ENCODE measurements around the gene CAMK1D.

DNA sequence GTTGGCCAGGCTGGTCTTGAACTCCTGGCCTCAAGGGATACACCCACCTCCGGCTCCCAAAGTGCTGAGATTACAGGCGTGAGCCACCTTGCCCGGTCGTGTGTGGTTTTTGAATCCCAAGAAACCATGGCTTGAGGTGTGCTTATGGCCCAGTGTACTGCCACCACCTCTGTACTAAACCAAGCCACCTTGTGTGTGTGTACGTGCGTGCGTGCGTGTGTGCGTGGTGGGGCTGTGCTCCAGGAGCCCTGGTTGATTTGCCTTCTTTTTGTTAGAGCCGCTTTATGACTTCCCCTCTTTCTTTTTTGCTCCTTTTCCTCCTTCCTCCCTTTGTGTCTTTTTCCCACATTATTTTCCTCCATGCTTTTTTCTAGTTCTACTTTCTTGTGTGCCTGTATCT, 121.4 kb downstream of the CAMK1D start:
- TF ChIP-seq, protein P1, sequence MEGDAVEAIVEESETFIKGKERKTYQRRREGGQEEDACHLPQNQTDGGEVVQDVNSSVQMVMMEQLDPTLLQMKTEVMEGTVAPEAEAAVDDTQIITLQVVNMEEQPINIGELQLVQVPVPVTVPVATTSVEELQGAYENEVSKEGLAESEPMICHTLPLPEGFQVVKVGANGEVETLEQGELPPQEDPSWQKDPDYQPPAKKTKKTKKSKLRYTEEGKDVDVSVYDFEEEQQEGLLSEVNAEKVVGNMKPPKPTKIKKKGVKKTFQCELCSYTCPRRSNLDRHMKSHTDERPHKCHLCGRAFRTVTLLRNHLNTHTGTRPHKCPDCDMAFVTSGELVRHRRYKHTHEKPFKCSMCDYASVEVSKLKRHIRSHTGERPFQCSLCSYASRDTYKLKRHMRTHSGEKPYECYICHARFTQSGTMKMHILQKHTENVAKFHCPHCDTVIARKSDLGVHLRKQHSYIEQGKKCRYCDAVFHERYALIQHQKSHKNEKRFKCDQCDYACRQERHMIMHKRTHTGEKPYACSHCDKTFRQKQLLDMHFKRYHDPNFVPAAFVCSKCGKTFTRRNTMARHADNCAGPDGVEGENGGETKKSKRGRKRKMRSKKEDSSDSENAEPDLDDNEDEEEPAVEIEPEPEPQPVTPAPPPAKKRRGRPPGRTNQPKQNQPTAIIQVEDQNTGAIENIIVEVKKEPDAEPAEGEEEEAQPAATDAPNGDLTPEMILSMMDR (IDR thresholded peaks at IDR 0.05), result no peak
- TF ChIP-seq POLR2A (IDR thresholded peaks at IDR 0.05), result no peak
- no peak for TF ChIP-seq POLR2AphosphoS5 (IDR thresholded peaks at IDR 0.05)
- no peak for TF ChIP-seq EP300 (IDR thresholded peaks at IDR 0.05)

Measured in stomach (tissue), 4 donors.